Testis (tissue), 2 donors: Measurements from ENCODE around the gene SLC44A5.

Source experiments
- CTCF ChIP-seq, 3 experiments: fragments of 450-650 bp in 2 of 3; fragments of 200-600 bp in 1 of 3; sonication (generic) in 1 of 3; IDR thresholded peaks; one replicate each; pipeline ENCODE4 v1.5.1; 2016 to 2019; ENCODE audit warnings: antibody characterized with exemption in 3 of 3, mild to moderate bottlenecking in 2 of 3, moderate library complexity in 1 of 3
- POLR2A ChIP-seq: fragments of 450-650 bp; IDR thresholded peaks from one replicate; pipeline ENCODE4 v1.6.1; 2017; ENCODE audit warnings: antibody characterized with exemption, mild to moderate bottlenecking, moderate library complexity

GRCh38 chr1:75438355-75438754 is 172.6 kb downstream of the SLC44A5 start:
- TF ChIP-seq POLR2A: no peak
- no peak for TF ChIP-seq CTCF (IDR thresholded peaks at IDR 0.05)
